Measurements from ENCODE around the gene PRKCH.

DNA sequence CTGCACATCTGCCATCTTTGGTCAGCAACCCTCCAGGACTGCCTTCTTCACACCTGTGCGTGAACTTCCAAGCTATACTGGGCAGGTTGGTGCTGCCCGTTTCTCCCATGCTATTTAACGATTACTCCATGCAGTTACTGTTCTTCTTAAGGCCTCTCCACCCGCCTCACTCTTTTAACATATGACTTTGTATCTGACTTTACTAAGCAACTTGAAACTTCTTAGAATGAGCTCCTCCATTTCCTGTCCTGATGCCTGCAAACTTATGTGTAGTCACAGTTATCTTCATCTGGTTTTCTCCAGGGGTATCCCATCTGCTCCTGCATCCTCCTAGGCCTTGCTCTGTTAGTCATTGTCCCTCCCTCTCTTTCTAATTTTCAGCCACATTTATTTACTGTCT lies 35.7 kb downstream of the PRKCH start:
- TF ChIP-seq CTCF (IDR thresholded peaks at IDR 0.05): no peak
- TF ChIP-seq POLR2A (IDR thresholded peaks at IDR 0.05): no peak
